ENCODE data around the gene PRKCA.

The PRKCA gene

DNA sequence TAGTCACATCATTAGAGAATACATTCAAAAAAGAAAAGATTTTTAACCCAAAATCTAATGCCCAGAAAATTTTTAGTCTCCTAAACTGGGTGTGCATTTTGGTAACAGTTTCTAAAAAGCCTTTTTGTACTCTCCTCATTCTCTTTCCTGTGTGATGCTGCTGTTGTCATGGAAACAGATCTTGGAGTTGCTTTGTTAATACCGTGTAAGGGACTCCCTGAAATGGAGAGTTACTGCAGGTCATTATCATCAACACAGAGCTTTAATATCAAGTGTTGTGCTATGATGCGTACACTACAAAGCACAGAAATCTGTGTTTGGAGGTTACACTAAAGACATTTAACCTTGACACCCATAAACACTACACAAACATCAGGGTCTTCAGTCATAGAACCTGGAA, 216.3 kb downstream of the PRKCA start:
- no peak for DNase-seq (ENCODE audit: low spot score)

DNA sequence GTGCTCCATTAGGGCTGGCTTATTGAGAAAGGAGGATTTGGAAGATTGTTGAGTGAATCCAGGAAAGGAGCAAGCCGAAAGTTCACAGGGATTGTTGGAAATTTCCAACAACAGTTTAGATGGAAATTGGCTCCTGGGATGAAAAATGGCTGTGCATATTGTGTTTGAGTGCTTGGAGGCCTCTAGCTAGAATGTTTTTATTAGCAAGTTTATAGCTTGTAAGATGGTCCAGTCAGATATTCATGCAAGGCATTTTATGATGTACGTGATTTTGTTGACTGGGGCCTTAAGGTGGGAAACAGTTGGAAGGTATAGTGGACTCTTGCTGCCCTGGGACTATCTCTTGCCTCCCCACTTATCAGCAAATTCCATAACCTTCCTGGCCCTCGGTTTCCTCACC, 216.7 kb downstream of the PRKCA start:
- DNase-seq (ENCODE audit: low spot score): no peak

DNA sequence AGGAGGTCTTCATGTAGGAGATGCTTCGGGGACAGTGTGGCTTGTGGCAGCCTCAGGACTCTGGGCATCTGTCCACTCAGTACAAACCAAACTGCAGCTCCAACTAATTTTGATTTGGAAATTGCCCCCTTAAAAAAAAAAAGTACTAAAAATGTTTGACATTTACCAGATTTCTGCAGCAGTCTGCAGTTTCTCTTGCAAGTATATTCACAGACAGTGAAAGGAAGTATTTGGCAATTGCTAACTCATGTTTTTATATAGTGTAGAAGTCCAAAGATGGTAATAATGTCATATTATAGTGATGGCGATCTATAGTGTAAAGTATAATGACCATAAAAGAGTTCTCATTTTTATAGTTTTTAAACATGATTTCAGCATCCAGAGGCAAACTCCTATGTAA, 218.6 kb downstream of the PRKCA start:
- DNase-seq (ENCODE audit: low spot score): no peak

DNA sequence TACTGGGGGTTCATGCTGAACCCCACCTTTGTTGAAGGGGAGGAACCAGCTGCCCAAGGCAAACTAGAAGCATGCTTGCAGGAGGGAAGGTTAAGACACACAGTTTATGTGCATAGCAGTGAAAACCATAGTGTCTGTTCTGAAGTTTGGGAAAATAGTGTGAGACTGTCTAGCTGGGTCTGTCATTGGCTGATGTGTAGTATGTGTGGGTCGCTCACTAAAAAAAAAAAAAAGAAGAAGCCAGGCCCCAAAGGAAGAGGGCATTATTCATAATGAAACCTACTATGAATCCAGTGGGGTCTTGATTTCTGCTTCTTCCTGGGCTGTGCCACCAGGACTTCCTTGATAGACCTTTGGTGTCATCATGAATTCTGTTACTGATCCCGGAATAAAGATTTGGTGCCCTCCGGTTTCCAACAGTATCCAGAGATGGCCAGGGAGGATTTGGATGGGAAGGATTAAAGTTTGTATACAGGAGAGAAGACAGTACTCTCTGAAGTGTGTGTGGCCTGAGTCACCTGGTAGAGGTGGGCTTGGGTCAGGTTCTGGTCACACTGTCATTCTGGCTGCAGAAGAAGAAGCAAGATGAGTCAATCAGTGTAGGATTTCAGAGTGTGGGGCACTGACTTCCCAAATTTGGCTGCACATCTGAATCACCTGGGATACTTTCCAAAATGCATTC, 220.3 kb downstream of the PRKCA start:
- no peak for DNase-seq (ENCODE audit: low spot score)

DNA sequence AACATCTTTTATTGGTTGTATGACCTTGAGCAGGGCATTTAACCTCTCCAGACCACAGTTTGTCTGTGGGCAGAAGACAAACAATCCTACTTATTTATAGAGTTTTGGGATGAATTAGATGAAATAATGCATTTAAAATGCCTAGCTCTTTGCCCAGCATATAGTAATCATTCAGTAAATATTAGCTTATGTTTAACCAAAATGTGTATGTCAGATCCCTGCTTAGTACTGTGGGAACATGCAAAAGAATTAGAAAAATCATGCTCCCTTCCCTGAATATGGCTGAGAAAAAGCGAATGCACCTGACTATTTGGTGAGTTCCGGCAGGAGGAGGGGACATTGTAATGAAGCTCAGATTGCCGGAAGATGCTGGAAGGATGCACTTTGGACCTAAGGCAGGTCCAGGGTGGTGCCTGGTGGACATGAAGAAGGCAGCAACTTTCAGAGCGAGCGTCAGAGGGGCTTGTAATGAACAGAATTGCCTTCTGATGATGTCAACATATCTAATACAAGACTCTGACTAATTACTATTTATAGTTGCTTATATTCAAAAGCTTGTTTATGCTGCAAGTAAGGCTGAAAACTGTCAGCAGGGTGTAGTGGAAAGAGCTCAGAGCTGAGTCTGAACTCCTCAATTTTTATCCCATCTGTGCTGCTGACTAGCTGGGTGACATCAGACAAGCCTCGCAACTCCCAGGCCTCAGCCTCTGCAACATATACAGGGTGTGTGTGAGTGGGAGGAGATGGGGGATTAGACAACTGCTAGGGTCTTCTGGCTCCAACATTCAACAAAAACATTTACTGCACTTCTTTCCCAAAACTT, 221.2 kb downstream of the PRKCA start:
- DNase-seq (ENCODE audit: low spot score): no peak

GRCh38 chr17:66524877-66525276, 222.5 kb downstream of the PRKCA start:
- no peak for DNase-seq (ENCODE audit: low spot score)

DNA sequence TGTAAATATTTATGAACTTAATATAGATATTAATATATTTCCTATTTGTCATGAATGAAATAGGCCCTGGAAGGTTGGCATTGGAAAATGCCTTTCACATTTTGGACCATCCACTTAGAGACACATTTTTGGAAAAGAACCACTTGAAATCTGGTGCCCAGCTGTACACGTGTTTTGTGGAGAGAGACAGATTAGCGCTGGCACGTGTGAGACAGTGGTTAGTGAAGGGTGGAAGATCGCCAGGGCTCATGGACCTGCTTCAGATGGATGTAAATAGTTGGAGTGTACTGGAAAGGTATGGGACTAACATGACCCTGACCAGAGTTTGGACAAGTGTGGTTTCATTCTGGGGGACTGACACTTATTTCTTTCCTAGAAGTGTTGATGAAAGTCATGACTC, 222.9 kb downstream of the PRKCA start:
- no peak for DNase-seq (ENCODE audit: low spot score)

DNA sequence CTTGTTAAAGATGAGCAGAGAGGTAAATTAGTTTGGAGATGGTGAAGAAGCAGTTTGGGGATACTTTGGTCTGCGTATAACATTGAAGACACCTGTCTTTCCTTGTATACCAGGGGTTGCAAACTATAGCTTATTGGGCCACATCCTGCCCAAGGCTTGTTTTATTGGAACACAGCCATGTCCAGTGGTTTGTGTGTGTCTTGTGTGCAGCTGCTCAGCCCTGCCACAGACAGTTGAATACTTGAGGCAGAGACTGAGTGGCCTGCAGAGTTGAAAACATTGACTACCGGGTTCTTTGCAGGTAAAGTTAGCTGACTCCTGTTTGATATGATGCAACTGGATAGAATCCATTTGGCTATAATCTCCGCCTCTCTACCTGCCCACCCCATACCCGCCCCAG, 224.4 kb downstream of the PRKCA start:
- no peak for DNase-seq (ENCODE audit: low spot score)

DNA sequence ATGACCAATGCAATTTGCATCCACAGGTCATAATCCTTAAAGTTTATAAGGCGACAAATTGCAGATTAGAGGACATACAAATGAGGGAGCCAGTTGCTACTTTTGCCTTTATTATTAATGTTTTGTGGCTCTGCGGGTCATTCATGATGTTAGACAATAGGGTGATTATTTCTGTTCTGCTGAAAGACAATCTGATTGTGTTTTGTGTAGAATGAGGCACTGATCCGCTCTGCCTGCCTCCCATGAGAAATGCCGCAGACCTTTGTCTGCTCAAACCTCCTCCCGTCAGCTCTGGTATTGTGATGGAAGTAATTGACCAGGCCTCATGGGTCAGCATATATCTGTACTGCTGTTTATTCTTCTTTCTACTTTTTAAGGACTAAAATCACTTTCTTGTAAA, 224.9 kb downstream of the PRKCA start:
- DNase-seq (ENCODE audit: low spot score): no peak

DNA sequence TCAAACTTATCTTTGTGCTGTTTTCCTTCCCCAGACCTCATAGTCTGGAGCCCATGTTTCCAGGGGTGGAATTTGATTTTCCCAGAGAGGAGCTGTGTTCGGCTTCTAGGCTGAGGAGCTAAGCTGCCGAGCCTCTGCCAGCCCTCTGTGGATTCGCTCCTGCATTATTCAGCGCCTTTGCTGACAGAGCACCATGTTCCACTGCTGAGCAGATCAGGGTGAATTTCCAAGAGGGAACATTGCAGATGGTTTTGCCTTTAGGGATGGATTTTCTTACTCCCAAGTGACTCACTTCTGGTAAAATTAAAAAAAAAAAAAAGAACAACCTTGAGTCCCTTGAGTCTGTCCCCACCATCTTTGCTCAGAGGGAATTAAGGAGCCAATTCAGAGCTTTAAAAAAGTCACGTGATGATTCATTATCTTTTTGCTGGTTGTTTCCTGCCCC, 229.5 kb downstream of the PRKCA start:
- DNase-seq (ENCODE audit: low spot score): no peak

DNA sequence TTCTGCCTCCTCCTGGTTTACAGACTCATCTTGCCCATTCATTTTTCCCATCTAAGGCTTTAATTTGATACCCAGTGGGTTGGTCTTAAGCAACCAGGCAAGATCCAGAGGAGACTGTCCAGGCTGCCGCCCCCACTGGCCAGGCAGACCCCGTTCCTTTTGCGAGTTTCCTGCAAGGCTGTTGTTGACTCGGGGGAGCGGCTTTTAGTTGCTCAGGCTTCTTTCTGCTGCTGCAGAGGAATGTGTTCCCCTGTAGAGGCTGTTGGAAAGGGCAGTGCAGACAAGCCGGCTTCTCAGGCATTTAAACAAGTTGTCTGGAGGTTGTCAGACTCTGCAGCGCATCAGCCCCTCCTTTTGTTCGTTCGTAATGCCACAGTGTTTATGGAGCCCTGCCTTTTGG, 231.2 kb downstream of the PRKCA start:
- no peak for DNase-seq (ENCODE audit: low spot score)

DNA sequence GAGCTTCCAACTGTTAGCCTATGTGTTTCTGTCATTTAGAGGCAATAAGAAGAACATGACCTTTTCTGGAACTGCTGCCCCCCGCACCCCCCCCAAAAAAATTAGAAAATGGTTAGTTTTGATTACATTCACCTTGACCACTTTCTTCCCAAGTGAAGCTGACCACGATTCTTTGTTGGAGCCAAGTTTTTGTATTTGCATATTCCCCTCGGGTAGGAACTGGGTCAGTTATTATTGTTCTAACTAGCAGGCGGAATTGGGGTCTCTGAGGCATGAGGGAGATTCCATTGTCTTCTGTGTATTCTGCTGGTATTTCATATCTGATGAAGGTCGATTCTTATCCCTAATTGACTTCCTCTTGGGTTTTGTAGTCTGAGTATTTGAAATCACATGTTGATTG, 231.6 kb downstream of the PRKCA start:
- no peak for DNase-seq (ENCODE audit: low spot score)

- DNase-seq (ENCODE audit: low spot score): no peak
Measured at GRCh38 chr17:66535611-66536010, 233.2 kb downstream of the PRKCA start.

GRCh38 chr17:66537502-66537901, 235.1 kb downstream of the PRKCA start:
- DNase-seq (ENCODE audit: low spot score): no peak

- no peak for DNase-seq (ENCODE audit: low spot score)
Measured at GRCh38 chr17:66538776-66539175, 236.4 kb downstream of the PRKCA start.

GRCh38 chr17:66540131-66540781, 237.8 kb downstream of the PRKCA start:
- DNase-seq (ENCODE audit: low spot score): no peak

DNA sequence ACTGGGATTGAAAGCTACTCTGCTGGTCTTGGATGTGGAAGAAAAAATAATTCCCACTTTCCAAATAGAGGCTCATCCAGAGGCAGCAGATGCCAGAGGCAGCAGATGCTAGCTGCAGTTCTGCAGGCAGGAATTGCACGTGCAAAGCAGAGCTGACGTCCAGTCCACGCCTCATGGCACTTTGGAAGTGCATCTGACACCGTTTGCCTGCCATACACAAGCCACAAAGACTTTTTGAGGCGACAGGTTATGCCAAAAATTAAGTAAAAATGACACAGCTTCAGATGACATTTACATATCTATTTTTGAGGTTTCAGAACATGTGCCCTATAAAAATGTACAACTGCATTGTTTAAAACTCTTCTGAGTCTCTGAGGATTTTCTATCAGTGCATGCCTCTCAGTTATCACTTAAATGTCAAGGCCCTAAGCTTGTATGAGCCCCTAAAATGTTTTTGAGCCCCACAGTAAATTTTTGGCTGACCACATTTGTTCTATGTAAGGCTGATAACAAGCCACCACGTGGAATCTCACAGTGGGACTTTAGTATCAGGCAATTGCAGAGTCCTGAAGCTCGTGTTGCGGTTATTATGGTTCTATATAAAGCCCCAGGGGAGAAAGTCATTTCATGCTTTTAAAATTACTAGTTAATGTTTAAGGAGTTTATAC, 239.2 kb downstream of the PRKCA start:
- DNase-seq (ENCODE audit: low spot score): no peak

- DNase-seq (ENCODE audit: low spot score): no peak
Measured at GRCh38 chr17:66542129-66542966, 239.9 kb downstream of the PRKCA start.

GRCh38 chr17:66542967-66543520, 240.6 kb downstream of the PRKCA start:
- no peak for DNase-seq (ENCODE audit: low spot score)

- no peak for DNase-seq (ENCODE audit: low spot score)
Measured at GRCh38 chr17:66543526-66543925, 241.1 kb downstream of the PRKCA start.

- DNase-seq (ENCODE audit: low spot score): no peak
Measured at GRCh38 chr17:66545918-66546317, 243.5 kb downstream of the PRKCA start.

Measured in CD4-positive, alpha-beta T cell treated with Interleukin-15 for 4 hours (primary cell).